H1 (cell line): Measurements from ENCODE around the gene PTTG1IP. TPM values are rescaled to one million over a fixed set of nuclear protein-coding genes. Genes with fewer than 3 reads are reported as not detected.

Source experiments
- ASH2L ChIP-seq: fragments of 200-600, 300-600 bp; sonication (generic); IDR thresholded peaks from one replicate; pipeline ENCODE4 v1.7.1; 2017; ENCODE audit warnings: low read length
- CTBP2 ChIP-seq: IDR thresholded peaks from 2 replicates; pipeline ENCODE4 v1.7.0; 2011; ENCODE audit warnings: borderline replicate concordance, mild to moderate bottlenecking, moderate library complexity, mixed read lengths, low read length; ENCODE audit not compliant: insufficient read depth, insufficient read length
- EZH2 ChIP-seq: fragments of 200-600 bp; sonication (generic); IDR thresholded peaks from 2 replicates; pipeline ENCODE4 v1.7.1; 2012; ENCODE audit warnings: low read depth, mild to moderate bottlenecking, moderate library complexity, low read length, inconsistent platforms; ENCODE audit not compliant: severe bottlenecking
- HDAC6 ChIP-seq: IDR thresholded peaks from one replicate; pipeline ENCODE4 v1.7.1; 2012; ENCODE audit warnings: low read depth, mild to moderate bottlenecking, inconsistent platforms, low read length, moderate library complexity
- KDM4A ChIP-seq: IDR thresholded peaks from one replicate; pipeline ENCODE4 v1.7.1; 2012; ENCODE audit warnings: low read depth, mild to moderate bottlenecking, moderate library complexity, low read length, inconsistent platforms; ENCODE audit not compliant: severe bottlenecking
- NRF1 ChIP-seq: IDR thresholded peaks from 2 replicates; pipeline ENCODE4 v1.6.1; 2011; ENCODE audit warnings: mild to moderate bottlenecking, low read depth, low read length, improper control_type of control experiment
- POLR2A ChIP-seq, 2 experiments: IDR thresholded peaks; 1 replicate in 1 of 2; 2 replicates in 1 of 2; pipeline ENCODE4 v1.6.1; 2011; ENCODE audit warnings: low read depth in 2 of 2, low read length in 2 of 2, mild to moderate bottlenecking in 2 of 2; ENCODE audit errors: control extremely low read depth in 1 of 2
- POU5F1 ChIP-seq: IDR thresholded peaks from 2 replicates; pipeline ENCODE4 v1.6.1; 2011; ENCODE audit warnings: low read depth, mild to moderate bottlenecking, low read length, moderate library complexity
- RXRA ChIP-seq: IDR thresholded peaks from 2 replicates; pipeline ENCODE4 v1.6.1; 2011; ENCODE audit warnings: low read depth, mild to moderate bottlenecking, low read length, moderate library complexity; ENCODE audit not compliant: insufficient read depth
- SIRT6 ChIP-seq: IDR thresholded peaks from one replicate; pipeline ENCODE4 v1.7.1; 2012; ENCODE audit warnings: low read length, inconsistent platforms
- SUZ12 ChIP-seq: fragments of 200-600 bp; sonication (generic); IDR thresholded peaks from 2 replicates; pipeline ENCODE4 v1.6.1; 2012; ENCODE audit warnings: mild to moderate bottlenecking, inconsistent platforms, low read length, moderate library complexity, mixed read lengths
- TAF7 ChIP-seq: optimal IDR thresholded peaks from 2 replicates; pipeline ENCODE3; 2011; ENCODE audit warnings: low read depth, mild to moderate bottlenecking, inconsistent platforms, low read length, moderate library complexity, borderline replicate concordance
- TBP ChIP-seq: IDR thresholded peaks from 2 replicates; pipeline ENCODE4 v1.6.1; 2011; ENCODE audit warnings: low read depth, low read length, improper control_type of control experiment
- TCF12 ChIP-seq: IDR thresholded peaks from 2 replicates; pipeline ENCODE4 v1.6.1; 2011; ENCODE audit warnings: low read depth, mild to moderate bottlenecking, low read length
- polyA plus RNA-seq, 7 experiments: library from polyadenylated mRNA; depleted of rRNA in 3 of 7; stranded (reverse) in 5 of 7; unstranded in 2 of 7; fragments of >200 nt in 5 of 7; fragments of 200-250 nt in 2 of 7; gene quantifications; 1 replicate in 5 of 7; 2 replicates in 1 of 7; 4 replicates in 1 of 7; pipeline versions ENCODE4 v1.2.1 to v1.2.3, GENCODE V29; 2011 to 2013; ENCODE audit warnings: missing spikeins in 2 of 7, mixed read lengths in 2 of 7
- total RNA-seq: library from RNA; stranded (reverse); fragmentation: NEBNext Ultra II Directional; extraction: Animal tissue kit (Norgen Biotek cat#: 25700); gene quantifications from 2 replicates; pipeline ENCODE4 v1.2.1, GENCODE V29; 2021

PTTG1IP gene
- total and polyA plus RNA-seq, 2 of the 8 experiments (the other 6 are each of a cell fraction or from before 2014, with no cell fraction given) = 90.8 to 130 TPM

DNA sequence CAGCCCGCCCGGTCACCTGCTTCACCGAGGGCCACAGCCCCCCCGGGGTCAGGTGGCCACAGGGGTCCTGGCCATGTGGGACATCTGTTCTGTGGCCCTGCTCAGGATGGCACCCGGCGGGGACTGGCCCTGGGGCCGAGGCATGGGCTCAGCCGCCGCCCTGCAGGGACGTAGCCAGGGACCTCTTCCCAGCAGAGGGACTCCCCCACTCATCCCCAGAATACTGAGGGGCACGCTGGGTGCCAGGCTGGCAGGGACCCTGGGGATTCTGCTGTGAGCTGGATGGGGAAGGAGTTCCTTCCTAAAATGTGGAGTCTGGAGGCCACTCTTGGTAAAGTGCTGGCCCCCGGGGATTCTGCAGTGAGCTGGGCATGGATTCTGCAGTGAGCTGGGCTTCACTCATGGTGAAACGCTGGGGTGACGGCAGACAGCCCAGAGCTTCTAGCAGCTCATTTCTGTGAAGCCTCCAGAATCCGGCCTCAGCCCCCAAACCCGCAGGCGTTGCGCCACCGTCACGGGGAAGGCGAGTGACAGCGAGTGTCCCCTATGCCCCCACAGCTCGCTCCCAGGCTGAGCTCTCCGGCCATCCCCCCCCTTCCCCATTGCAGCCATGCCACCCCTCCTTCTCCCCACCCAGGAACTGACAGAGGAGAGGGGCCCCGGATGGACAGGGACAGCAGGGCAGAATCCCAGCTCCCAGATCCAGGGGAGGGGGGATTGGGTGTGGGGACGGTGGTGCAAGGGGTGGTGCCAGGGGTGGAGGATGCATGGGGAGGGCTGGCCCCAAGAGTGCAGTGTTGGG is 45.8 kb upstream of the PTTG1IP start (continued):
- TF ChIP-seq EZH2 (peak; percentile 24), ASH2L (peak; percentile 5), TBP (no peak), HDAC6 (no peak), RXRA (no peak), SUZ12 (0 out of 2 replicates have a peak, but pooled peaks have one; percentile 6), NRF1 (no peak), CTBP2 (peak; percentile 14), KDM4A (no peak), TCF12 (no peak), POU5F1 (no peak), SIRT6 (no peak), POLR2A (IDR thresholded peaks at IDR 0.05; ENCODE audit: control extremely low read depth in 1 of 2, low read depth in 2 of 2, low read length in 2 of 2) (no peak), TAF7 (no peak)
- TF ChIP-seq, all 59 proteins: peak for 4
